Erythroblast (primary cell): Measurements from ENCODE around the gene ADORA2A.

Experiments
- GATA1 ChIP-seq: IDR thresholded peaks from 2 replicates; pipeline ENCODE4 v1.6.1; 2011; ENCODE audit warnings: low read depth, mild to moderate bottlenecking, control low read depth, low read length, moderate library complexity
- POLR2A ChIP-seq: IDR thresholded peaks from 2 replicates; pipeline ENCODE4 v1.6.1; 2011; ENCODE audit warnings: mild to moderate bottlenecking, low read length

- no peak for TF ChIP-seq POLR2A
- no peak for TF ChIP-seq GATA1
These were observed 7.9 kb upstream of the ADORA2A start for GRCh38 chr22:24419475-24419850.
